ENCODE measurements around the gene MFNG.

- TF ChIP-seq POLR2A (IDR thresholded peaks at IDR 0.05) (no peak), CTCF (IDR thresholded peaks at IDR 0.05) (peak; percentile 79 to 93 (median 90)), POLR2AphosphoS5 (IDR thresholded peaks at IDR 0.05) (no peak), EP300 (IDR thresholded peaks at IDR 0.05) (no peak)
Observed at GRCh38 chr22:37457093-37457893, 28.9 kb downstream of the MFNG start.

All from upper lobe of left lung (tissue), 4 donors.